WTC11 (cell line): ENCODE measurements around the gene PDE1A. TPM values are rescaled to one million over a fixed set of nuclear protein-coding genes. Genes with fewer than 3 reads are reported as not detected.

Experiments used
- ATAC-seq: fragments of 200-7000 bp; cut with Tn5 transposase; 2 replicates; pipeline ENCODE4 v1.10.0; 2021; ENCODE audit warnings: mild to moderate bottlenecking, moderate library complexity
- CTCF ChIA-PET: fragments of 300-600 bp; sonication (Branson Sonifier 250); formaldehyde crosslinking; loops from one replicate; lab custom pipeline; 2021; ENCODE audit warnings: antibody characterized with exemption; lab: Charles Lee
- POLR2A ChIA-PET: fragments of 350-600 bp; sonication (Branson Sonifier 250); formaldehyde crosslinking; loops from one replicate; lab custom pipeline; 2021; ENCODE audit warnings: antibody characterized with exemption; lab: Charles Lee
- DNase-seq: peaks from one replicate; pipeline ENCODE4 v3.0.0; 2021; ENCODE audit warnings: low spot score
- H3K27ac Mint-ChIP-seq: 2 replicates; pipeline ENCODE4 v1.8.0; 2021; ENCODE audit warnings: mixed read lengths
- H3K27me3 Mint-ChIP-seq: 2 replicates; pipeline ENCODE4 v1.8.0; 2021; ENCODE audit warnings: low read depth, mild to moderate bottlenecking, moderate library complexity, mixed read lengths
- H3K36me3 Mint-ChIP-seq: 2 replicates; pipeline ENCODE4 v1.8.0; 2021; ENCODE audit warnings: mixed read lengths
- H3K4me1 Mint-ChIP-seq: 2 replicates; pipeline ENCODE4 v1.8.0; 2022; ENCODE audit warnings: mixed read lengths
- H3K4me3 Mint-ChIP-seq: 2 replicates; pipeline ENCODE4 v1.8.0; 2021; ENCODE audit warnings: mild to moderate bottlenecking, moderate library complexity, mixed read lengths
- H3K9me3 Mint-ChIP-seq: 2 replicates; pipeline ENCODE4 v1.8.0; 2021; ENCODE audit warnings: mixed read lengths
- EMX1 ChIP-seq: fragments of 250-450 bp; sonication (Bioruptor Pico); IDR thresholded peaks from 2 replicates; pipeline ENCODE4 v1.8.0; 2021; ENCODE audit warnings: mild to moderate bottlenecking
- FOXJ3 ChIP-seq: sonication (generic); formaldehyde crosslinking; IDR thresholded peaks from 2 replicates; pipeline ENCODE4 v1.9.0; 2021; ENCODE audit warnings: missing genetic modification reagents, mild to moderate bottlenecking, borderline replicate concordance
- HMGA2 ChIP-seq: fragments of 250-450 bp; sonication (Bioruptor Pico); IDR thresholded peaks from 2 replicates; pipeline ENCODE4 v1.4.0; 2021; ENCODE audit warnings: mild to moderate bottlenecking, moderate library complexity
- IRF2 ChIP-seq: sonication (generic); formaldehyde crosslinking; IDR thresholded peaks from 2 replicates; pipeline ENCODE4 v1.8.0; 2022; ENCODE audit warnings: low read depth, missing genetic modification reagents, borderline replicate concordance
- JAZF1 ChIP-seq: fragments of 250-450 bp; sonication (Bioruptor Pico); IDR thresholded peaks from 2 replicates; pipeline ENCODE4 v1.9.0; 2021; ENCODE audit warnings: moderate library complexity, mild to moderate bottlenecking, inconsistent platforms
- NFYB ChIP-seq: sonication (generic); formaldehyde crosslinking; conservative IDR thresholded peaks from 2 replicates; pipeline ENCODE4 v1.8.0; 2022; ENCODE audit warnings: low read depth, missing genetic modification reagents
- NR3C1 ChIP-seq: sonication (generic); formaldehyde crosslinking; conservative IDR thresholded peaks from 2 replicates; pipeline ENCODE4 v1.8.1; 2023; ENCODE audit warnings: low read depth, mild to moderate bottlenecking, missing genetic modification reagents
- RORB ChIP-seq: fragments of 250-450 bp; sonication (Bioruptor Pico); IDR thresholded peaks from 2 replicates; pipeline ENCODE4 v1.9.0; 2021; ENCODE audit warnings: mild to moderate bottlenecking
- SMAD4 ChIP-seq: sonication (generic); formaldehyde crosslinking; IDR thresholded peaks from 2 replicates; pipeline ENCODE4 v1.8.0; 2022; ENCODE audit warnings: mild to moderate bottlenecking, missing genetic modification reagents
- SOX15 ChIP-seq: fragments of 250-450 bp; sonication (Bioruptor Pico); IDR thresholded peaks from 2 replicates; pipeline ENCODE4 v1.9.0; 2021; ENCODE audit warnings: mild to moderate bottlenecking
- TEAD1 ChIP-seq: sonication (generic); formaldehyde crosslinking; IDR thresholded peaks from 2 replicates; pipeline ENCODE4 v1.8.0; 2022; ENCODE audit warnings: mild to moderate bottlenecking, missing genetic modification reagents
- ZNF138 ChIP-seq: sonication (generic); formaldehyde crosslinking; conservative IDR thresholded peaks from 2 replicates; pipeline ENCODE4 v1.8.1; 2022; ENCODE audit warnings: mild to moderate bottlenecking, moderate library complexity, missing genetic modification reagents
- total RNA-seq: library from RNA; stranded (reverse); gene quantifications from 3 replicates; pipeline ENCODE4 v1.2.3, GENCODE V29; 2021
- TF ChIP-seq, protein P1 (sequence below): fragments of 250-450 bp; sonication (Bioruptor Pico); IDR thresholded peaks from 2 replicates; pipeline ENCODE4 v1.8.0; 2021; ENCODE audit warnings: mild to moderate bottlenecking
- TF ChIP-seq, protein P2 (sequence below): sonication (generic); formaldehyde crosslinking; IDR thresholded peaks from 2 replicates; pipeline ENCODE4 v1.8.0; 2022; ENCODE audit warnings: mild to moderate bottlenecking, missing genetic modification reagents
- TF ChIP-seq, protein P3 (sequence below): sonication (generic); formaldehyde crosslinking; IDR thresholded peaks from 2 replicates; pipeline ENCODE4 v1.8.0; 2023; ENCODE audit warnings: missing genetic modification reagents, mild to moderate bottlenecking, borderline replicate concordance
- TF ChIP-seq, protein P4 (sequence below): sonication (generic); formaldehyde crosslinking; IDR thresholded peaks from 2 replicates; pipeline ENCODE4 v1.8.0; 2022; ENCODE audit warnings: mild to moderate bottlenecking, missing genetic modification reagents
- TF ChIP-seq, protein P5 (sequence below): sonication (generic); formaldehyde crosslinking; IDR thresholded peaks from 2 replicates; pipeline ENCODE4 v1.8.1; 2023; ENCODE audit warnings: mild to moderate bottlenecking, moderate library complexity, missing genetic modification reagents
- TF ChIP-seq, protein P6 (sequence below): sonication (generic); formaldehyde crosslinking; IDR thresholded peaks from 2 replicates; pipeline ENCODE4 v1.8.1; 2022; ENCODE audit warnings: low read depth, missing genetic modification reagents, borderline replicate concordance
- TF ChIP-seq, protein P7 (sequence below): sonication (generic); formaldehyde crosslinking; conservative IDR thresholded peaks from 2 replicates; pipeline ENCODE4 v1.8.1; 2023; ENCODE audit warnings: mild to moderate bottlenecking, low read depth, missing genetic modification reagents, moderate library complexity

The PDE1A gene
- total RNA-seq, 1 experiment from 2014 or later = not detected

DNA sequence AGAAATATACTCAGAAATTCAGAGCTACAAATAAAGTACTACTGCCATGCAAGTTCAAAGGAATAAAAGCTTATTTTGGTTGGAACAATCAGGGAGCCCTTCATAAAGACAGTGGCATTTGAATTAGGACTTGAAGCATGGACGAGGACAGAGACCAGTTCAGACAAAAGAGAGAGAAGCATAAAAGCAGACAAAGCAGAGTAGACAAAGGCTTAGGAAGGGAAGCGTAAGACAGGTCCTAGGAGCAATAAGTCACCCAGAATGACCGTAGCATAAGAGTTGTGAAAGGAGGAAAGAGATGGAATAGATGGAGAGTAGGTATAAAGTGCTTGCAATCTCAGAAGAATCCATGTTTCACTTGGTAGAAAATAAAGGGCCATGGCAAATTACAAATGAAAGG is 14.0 kb downstream of the PDE1A start (continued):
- TF ChIP-seq JAZF1 (CRISPR knock-in tag) = no peak
- TF ChIP-seq FOXJ3 (CRISPR knock-in tag) = no peak

DNA sequence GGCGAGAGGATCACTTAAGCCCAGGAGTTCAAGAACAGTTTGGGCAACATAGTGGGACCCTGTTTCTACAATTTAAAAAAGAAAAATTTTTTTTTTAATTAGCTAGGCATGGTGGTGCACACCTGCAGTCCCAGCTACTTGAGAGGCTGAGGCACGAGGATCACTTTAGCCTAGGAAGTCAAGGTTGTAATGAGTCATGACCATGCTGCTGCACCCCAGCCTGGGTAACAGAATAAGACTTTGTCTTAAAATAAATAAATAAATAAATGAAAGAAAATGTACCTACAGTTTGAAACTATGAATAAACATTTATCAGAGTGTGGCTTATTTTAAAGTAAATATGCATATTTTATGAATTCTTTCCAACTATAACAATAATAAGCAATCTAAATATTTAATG is 16.7 kb downstream of the PDE1A start:
- TF ChIP-seq, protein P1, sequence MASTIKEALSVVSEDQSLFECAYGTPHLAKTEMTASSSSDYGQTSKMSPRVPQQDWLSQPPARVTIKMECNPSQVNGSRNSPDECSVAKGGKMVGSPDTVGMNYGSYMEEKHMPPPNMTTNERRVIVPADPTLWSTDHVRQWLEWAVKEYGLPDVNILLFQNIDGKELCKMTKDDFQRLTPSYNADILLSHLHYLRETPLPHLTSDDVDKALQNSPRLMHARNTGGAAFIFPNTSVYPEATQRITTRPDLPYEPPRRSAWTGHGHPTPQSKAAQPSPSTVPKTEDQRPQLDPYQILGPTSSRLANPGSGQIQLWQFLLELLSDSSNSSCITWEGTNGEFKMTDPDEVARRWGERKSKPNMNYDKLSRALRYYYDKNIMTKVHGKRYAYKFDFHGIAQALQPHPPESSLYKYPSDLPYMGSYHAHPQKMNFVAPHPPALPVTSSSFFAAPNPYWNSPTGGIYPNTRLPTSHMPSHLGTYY = no peak
- TF ChIP-seq ZNF138 (CRISPR knock-in tag) = no peak
- TF ChIP-seq RORB (CRISPR knock-in tag) = no peak
- TF ChIP-seq SOX15 (CRISPR knock-in tag) = no peak
- TF ChIP-seq EMX1 (CRISPR knock-in tag) = no peak
- TF ChIP-seq, all 79 proteins: peak for 0
- POLR2A ChIA-PET = no interaction called here
- H3K9me3 Mint-ChIP-seq = no peaks in the 10 kb centered on the region
- H3K27ac Mint-ChIP-seq = no peak overlapping the region
- H3K27me3 Mint-ChIP-seq = no peaks in the 10 kb centered on the region
- ATAC-seq = no peak
- no peak for DNase-seq
- peaks cover 7% of the 10 kb centered on the region for H3K4me1 Mint-ChIP-seq
- no peaks in the 10 kb centered on the region for H3K36me3 Mint-ChIP-seq
- H3K4me3 Mint-ChIP-seq = no peak overlapping the region
- CTCF ChIA-PET = no interaction called here

DNA sequence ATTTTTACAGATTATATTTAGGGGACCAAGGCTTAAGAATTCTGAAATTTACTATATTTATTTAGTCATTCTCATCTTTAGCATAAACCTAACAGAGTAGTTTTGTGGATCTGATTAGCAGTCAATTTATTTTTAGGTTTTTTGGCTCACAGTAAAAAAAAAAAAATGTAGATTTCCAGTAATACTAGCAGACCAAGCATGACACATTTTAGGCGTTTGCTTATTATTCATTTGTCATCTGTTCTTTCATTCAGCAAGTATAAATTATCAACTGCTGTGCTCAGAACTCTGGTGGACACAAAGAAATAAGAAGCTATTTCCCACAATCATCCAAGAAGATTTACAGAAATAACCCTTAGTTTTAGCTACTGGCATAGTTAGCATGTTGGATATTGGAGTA is 20.6 kb downstream of the PDE1A start:
- Mint-ChIP-seq H3K27me3 (no peaks in the 10 kb centered on the region), H3K4me3 (no peak overlapping the region), H3K36me3 (no peaks in the 10 kb centered on the region), H3K4me1 (no peaks in the 10 kb centered on the region), H3K27ac (no peak overlapping the region), H3K9me3 (peaks cover 4% of the 10 kb centered on the region; the same call in 1 of the 2 replicates)
- TF ChIP-seq, protein P2, sequence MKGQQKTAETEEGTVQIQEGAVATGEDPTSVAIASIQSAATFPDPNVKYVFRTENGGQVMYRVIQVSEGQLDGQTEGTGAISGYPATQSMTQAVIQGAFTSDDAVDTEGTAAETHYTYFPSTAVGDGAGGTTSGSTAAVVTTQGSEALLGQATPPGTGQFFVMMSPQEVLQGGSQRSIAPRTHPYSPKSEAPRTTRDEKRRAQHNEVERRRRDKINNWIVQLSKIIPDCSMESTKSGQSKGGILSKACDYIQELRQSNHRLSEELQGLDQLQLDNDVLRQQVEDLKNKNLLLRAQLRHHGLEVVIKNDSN (CRISPR knock-in tag) = no peak
- TF ChIP-seq NR3C1 (no peak), NFYB (CRISPR knock-in tag) (no peak), IRF2 (CRISPR knock-in tag) (no peak), TEAD1 (CRISPR knock-in tag) (no peak), JAZF1 (CRISPR knock-in tag) (no peak), HMGA2 (CRISPR knock-in tag) (no peak), SMAD4 (CRISPR knock-in tag) (no peak)
- TF ChIP-seq, protein P3, sequence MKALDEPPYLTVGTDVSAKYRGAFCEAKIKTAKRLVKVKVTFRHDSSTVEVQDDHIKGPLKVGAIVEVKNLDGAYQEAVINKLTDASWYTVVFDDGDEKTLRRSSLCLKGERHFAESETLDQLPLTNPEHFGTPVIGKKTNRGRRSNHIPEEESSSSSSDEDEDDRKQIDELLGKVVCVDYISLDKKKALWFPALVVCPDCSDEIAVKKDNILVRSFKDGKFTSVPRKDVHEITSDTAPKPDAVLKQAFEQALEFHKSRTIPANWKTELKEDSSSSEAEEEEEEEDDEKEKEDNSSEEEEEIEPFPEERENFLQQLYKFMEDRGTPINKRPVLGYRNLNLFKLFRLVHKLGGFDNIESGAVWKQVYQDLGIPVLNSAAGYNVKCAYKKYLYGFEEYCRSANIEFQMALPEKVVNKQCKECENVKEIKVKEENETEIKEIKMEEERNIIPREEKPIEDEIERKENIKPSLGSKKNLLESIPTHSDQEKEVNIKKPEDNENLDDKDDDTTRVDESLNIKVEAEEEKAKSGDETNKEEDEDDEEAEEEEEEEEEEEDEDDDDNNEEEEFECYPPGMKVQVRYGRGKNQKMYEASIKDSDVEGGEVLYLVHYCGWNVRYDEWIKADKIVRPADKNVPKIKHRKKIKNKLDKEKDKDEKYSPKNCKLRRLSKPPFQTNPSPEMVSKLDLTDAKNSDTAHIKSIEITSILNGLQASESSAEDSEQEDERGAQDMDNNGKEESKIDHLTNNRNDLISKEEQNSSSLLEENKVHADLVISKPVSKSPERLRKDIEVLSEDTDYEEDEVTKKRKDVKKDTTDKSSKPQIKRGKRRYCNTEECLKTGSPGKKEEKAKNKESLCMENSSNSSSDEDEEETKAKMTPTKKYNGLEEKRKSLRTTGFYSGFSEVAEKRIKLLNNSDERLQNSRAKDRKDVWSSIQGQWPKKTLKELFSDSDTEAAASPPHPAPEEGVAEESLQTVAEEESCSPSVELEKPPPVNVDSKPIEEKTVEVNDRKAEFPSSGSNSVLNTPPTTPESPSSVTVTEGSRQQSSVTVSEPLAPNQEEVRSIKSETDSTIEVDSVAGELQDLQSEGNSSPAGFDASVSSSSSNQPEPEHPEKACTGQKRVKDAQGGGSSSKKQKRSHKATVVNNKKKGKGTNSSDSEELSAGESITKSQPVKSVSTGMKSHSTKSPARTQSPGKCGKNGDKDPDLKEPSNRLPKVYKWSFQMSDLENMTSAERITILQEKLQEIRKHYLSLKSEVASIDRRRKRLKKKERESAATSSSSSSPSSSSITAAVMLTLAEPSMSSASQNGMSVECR (CRISPR knock-in tag) = no peak
- TF ChIP-seq, protein P4, sequence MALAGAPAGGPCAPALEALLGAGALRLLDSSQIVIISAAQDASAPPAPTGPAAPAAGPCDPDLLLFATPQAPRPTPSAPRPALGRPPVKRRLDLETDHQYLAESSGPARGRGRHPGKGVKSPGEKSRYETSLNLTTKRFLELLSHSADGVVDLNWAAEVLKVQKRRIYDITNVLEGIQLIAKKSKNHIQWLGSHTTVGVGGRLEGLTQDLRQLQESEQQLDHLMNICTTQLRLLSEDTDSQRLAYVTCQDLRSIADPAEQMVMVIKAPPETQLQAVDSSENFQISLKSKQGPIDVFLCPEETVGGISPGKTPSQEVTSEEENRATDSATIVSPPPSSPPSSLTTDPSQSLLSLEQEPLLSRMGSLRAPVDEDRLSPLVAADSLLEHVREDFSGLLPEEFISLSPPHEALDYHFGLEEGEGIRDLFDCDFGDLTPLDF (CRISPR knock-in tag) = no peak
- TF ChIP-seq, protein P5, sequence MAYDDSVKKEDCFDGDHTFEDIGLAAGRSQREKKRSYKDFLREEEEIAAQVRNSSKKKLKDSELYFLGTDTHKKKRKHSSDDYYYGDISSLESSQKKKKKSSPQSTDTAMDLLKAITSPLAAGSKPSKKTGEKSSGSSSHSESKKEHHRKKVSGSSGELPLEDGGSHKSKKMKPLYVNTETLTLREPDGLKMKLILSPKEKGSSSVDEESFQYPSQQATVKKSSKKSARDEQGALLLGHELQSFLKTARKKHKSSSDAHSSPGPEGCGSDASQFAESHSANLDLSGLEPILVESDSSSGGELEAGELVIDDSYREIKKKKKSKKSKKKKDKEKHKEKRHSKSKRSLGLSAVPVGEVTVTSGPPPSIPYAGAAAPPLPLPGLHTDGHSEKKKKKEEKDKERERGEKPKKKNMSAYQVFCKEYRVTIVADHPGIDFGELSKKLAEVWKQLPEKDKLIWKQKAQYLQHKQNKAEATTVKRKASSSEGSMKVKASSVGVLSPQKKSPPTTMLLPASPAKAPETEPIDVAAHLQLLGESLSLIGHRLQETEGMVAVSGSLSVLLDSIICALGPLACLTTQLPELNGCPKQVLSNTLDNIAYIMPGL (CRISPR knock-in tag) = no peak
- TF ChIP-seq, protein P6, sequence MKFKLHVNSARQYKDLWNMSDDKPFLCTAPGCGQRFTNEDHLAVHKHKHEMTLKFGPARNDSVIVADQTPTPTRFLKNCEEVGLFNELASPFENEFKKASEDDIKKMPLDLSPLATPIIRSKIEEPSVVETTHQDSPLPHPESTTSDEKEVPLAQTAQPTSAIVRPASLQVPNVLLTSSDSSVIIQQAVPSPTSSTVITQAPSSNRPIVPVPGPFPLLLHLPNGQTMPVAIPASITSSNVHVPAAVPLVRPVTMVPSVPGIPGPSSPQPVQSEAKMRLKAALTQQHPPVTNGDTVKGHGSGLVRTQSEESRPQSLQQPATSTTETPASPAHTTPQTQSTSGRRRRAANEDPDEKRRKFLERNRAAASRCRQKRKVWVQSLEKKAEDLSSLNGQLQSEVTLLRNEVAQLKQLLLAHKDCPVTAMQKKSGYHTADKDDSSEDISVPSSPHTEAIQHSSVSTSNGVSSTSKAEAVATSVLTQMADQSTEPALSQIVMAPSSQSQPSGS (CRISPR knock-in tag) = no peak
- TF ChIP-seq, protein P7, sequence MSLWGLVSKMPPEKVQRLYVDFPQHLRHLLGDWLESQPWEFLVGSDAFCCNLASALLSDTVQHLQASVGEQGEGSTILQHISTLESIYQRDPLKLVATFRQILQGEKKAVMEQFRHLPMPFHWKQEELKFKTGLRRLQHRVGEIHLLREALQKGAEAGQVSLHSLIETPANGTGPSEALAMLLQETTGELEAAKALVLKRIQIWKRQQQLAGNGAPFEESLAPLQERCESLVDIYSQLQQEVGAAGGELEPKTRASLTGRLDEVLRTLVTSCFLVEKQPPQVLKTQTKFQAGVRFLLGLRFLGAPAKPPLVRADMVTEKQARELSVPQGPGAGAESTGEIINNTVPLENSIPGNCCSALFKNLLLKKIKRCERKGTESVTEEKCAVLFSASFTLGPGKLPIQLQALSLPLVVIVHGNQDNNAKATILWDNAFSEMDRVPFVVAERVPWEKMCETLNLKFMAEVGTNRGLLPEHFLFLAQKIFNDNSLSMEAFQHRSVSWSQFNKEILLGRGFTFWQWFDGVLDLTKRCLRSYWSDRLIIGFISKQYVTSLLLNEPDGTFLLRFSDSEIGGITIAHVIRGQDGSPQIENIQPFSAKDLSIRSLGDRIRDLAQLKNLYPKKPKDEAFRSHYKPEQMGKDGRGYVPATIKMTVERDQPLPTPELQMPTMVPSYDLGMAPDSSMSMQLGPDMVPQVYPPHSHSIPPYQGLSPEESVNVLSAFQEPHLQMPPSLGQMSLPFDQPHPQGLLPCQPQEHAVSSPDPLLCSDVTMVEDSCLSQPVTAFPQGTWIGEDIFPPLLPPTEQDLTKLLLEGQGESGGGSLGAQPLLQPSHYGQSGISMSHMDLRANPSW (CRISPR knock-in tag) = no peak
- ChIA-PET POLR2A (no interaction called here), CTCF (interaction anchor here (0.9 kb wide), 1 partner anchor 305 kb away, joined by 3 read pairs; no protein-coding TSS in a partner anchor)
- ATAC-seq (no peak), DNase-seq (no peak)
